UCSD-AML1 (cell line): ENCODE results near the gene NPAS3.

ENCODE experiments used
- DNase-seq: peaks from one replicate; lab custom pipeline; 2025; ENCODE audit not compliant: unreplicated experiment; lab: John Stamatoyannopoulos, UW

NPAS3 gene

GRCh38 chr14:33430414-33431035 lies 491.8 kb downstream of the NPAS3 start:
- no peak for DNase-seq

- DNase-seq = no peak
These were observed 493.8 kb downstream of the NPAS3 start for GRCh38 chr14:33432407-33433023.

- no peak for DNase-seq
These were observed 494.7 kb downstream of the NPAS3 start for GRCh38 chr14:33433396-33433795.

GRCh38 chr14:33435911-33436689 lies 497.4 kb downstream of the NPAS3 start:
- no peak for DNase-seq

- DNase-seq = no peak
These were observed 503.0 kb downstream of the NPAS3 start for GRCh38 chr14:33441633-33442032.

- DNase-seq = no peak
These were observed 505.5 kb downstream of the NPAS3 start for GRCh38 chr14:33444136-33444535.

- no peak for DNase-seq
These were observed 510.6 kb downstream of the NPAS3 start for GRCh38 chr14:33449268-33449667.

- DNase-seq = no peak
These were observed 511.2 kb downstream of the NPAS3 start for GRCh38 chr14:33449703-33450395.

- no peak for DNase-seq
These were observed 511.7 kb downstream of the NPAS3 start for GRCh38 chr14:33450416-33450815.

- DNase-seq = no peak
These were observed 512.5 kb downstream of the NPAS3 start for GRCh38 chr14:33451211-33451610.

GRCh38 chr14:33452995-33453394 lies 514.3 kb downstream of the NPAS3 start:
- DNase-seq = no peak

GRCh38 chr14:33454022-33454595 lies 515.4 kb downstream of the NPAS3 start:
- DNase-seq = no peak

GRCh38 chr14:33454707-33455106 lies 516.0 kb downstream of the NPAS3 start:
- DNase-seq = no peak

GRCh38 chr14:33455654-33456345 lies 517.1 kb downstream of the NPAS3 start:
- no peak for DNase-seq

- DNase-seq = no peak
These were observed 518.3 kb downstream of the NPAS3 start for GRCh38 chr14:33457021-33457420.

GRCh38 chr14:33457617-33458016 lies 518.9 kb downstream of the NPAS3 start:
- DNase-seq = no peak

GRCh38 chr14:33460164-33460563 lies 521.5 kb downstream of the NPAS3 start:
- no peak for DNase-seq

- DNase-seq = no peak
These were observed 522.4 kb downstream of the NPAS3 start for GRCh38 chr14:33461036-33461435.

GRCh38 chr14:33463731-33464130 lies 525.1 kb downstream of the NPAS3 start:
- DNase-seq = no peak

GRCh38 chr14:33464254-33464962 lies 525.7 kb downstream of the NPAS3 start:
- no peak for DNase-seq
